HG03095 (cell line): Measurements from ENCODE around the gene TANGO2.

ENCODE experiments used
- ATAC-seq: cut with Tn5 transposase; IDR thresholded peaks from one replicate; pipeline ENCODE4 v1.9.1; 2021; ENCODE audit warnings: moderate library complexity; ENCODE audit not compliant: unreplicated experiment

TANGO2 gene

GRCh38 chr22:20096574-20097420 lies 75.9 kb downstream of the TANGO2 start:
- ATAC-seq: no peak

- ATAC-seq: no peak
Observed at GRCh38 chr22:20099099-20099711, 78.3 kb downstream of the TANGO2 start.

- no peak for ATAC-seq
Observed at GRCh38 chr22:20101638-20102037, 80.7 kb downstream of the TANGO2 start.

GRCh38 chr22:20102203-20102780 lies 81.4 kb downstream of the TANGO2 start:
- no peak for ATAC-seq

GRCh38 chr22:20105456-20106204 lies 84.7 kb downstream of the TANGO2 start:
- ATAC-seq: no peak

GRCh38 chr22:20106205-20106848 lies 85.4 kb downstream of the TANGO2 start:
- ATAC-seq: no peak

- ATAC-seq: no peak
Observed at GRCh38 chr22:20106849-20107237, 85.9 kb downstream of the TANGO2 start.

- ATAC-seq: no peak
Observed at GRCh38 chr22:20107471-20107901, 86.6 kb downstream of the TANGO2 start.

GRCh38 chr22:20107951-20108756 lies 87.2 kb downstream of the TANGO2 start:
- ATAC-seq: no peak

GRCh38 chr22:20108757-20109230 lies 87.9 kb downstream of the TANGO2 start:
- no peak for ATAC-seq

GRCh38 chr22:20109411-20110358 lies 88.8 kb downstream of the TANGO2 start:
- ATAC-seq: no peak

- ATAC-seq: no peak
Observed at GRCh38 chr22:20110359-20110985, 89.6 kb downstream of the TANGO2 start.

GRCh38 chr22:20111045-20111688 lies 90.3 kb downstream of the TANGO2 start:
- ATAC-seq: no peak

GRCh38 chr22:20111689-20112622 lies 91.0 kb downstream of the TANGO2 start:
- ATAC-seq: no peak

GRCh38 chr22:20112623-20113511 lies 92.0 kb downstream of the TANGO2 start:
- no peak for ATAC-seq
